Osteocyte (in vitro differentiated cells): ENCODE results near the gene WDR3. TPM values are rescaled to one million over a fixed set of nuclear protein-coding genes. Genes with fewer than 3 reads are reported as not detected.
A peak's percentile ranks its signal among the peaks of the same experiment; 100 is the strongest.

Experiments
- DNase-seq: peaks from one replicate; pipeline ENCODE4 v3.0.0; 2021; ENCODE audit warnings: mixed read lengths; ENCODE audit not compliant: unreplicated experiment; ENCODE audit errors: extremely low spot score
- H3K27ac Mint-ChIP-seq: one replicate; pipeline ENCODE4 v1.8.0; 2021; ENCODE audit warnings: mild to moderate bottlenecking, mixed read lengths; ENCODE audit not compliant: unreplicated experiment
- H3K27me3 Mint-ChIP-seq: one replicate; pipeline ENCODE4 v1.8.0; 2021; ENCODE audit warnings: mixed read lengths; ENCODE audit not compliant: unreplicated experiment
- H3K36me3 Mint-ChIP-seq: one replicate; pipeline ENCODE4 v1.8.0; 2021; ENCODE audit warnings: mixed read lengths; ENCODE audit not compliant: unreplicated experiment
- H3K4me1 Mint-ChIP-seq: one replicate; pipeline ENCODE4 v1.8.0; 2021; ENCODE audit warnings: mixed read lengths; ENCODE audit not compliant: unreplicated experiment
- H3K4me3 Mint-ChIP-seq: one replicate; pipeline ENCODE4 v1.8.0; 2021; ENCODE audit warnings: mild to moderate bottlenecking, moderate library complexity, mixed read lengths; ENCODE audit not compliant: unreplicated experiment
- H3K9me3 Mint-ChIP-seq: one replicate; pipeline ENCODE4 v1.8.0; 2021; ENCODE audit warnings: mixed read lengths; ENCODE audit not compliant: unreplicated experiment
- total RNA-seq: library from RNA; stranded (reverse); gene quantifications from 2 replicates; pipeline ENCODE4 v1.2.1, GENCODE V29; 2021
- TF ChIP-seq, protein P1 (sequence below): fragments of 200-600 bp; sonication (generic); IDR thresholded peaks from 2 replicates; pipeline ENCODE4 v1.5.0; 2021; ENCODE audit warnings: antibody characterized with exemption, mild to moderate bottlenecking, moderate library complexity

WDR3 gene
- total RNA-seq, 1 donor from 2014 or later, result 24.0 TPM

DNA sequence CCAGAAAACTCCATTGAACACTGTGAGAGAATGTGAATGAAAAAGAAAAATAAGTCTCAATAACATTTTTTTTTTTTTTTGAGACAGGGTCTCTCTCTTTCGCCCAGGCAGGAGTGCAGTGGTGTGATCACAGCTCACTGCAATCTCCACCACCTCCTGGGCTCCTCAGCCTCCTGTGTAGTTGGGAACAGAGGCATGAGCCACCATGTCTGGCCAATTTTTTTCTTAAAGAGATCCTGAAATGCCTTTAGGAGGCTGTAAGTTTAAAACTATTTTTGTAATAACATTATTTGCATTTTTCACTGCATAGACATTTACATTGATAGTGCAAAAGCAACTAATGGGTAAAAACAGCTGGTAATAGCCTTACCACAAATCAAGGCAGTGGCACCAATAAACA, 35.5 kb upstream of the WDR3 start:
- Mint-ChIP-seq H3K36me3 (peaks cover 6% of the 10 kb centered on the region), H3K4me1 (no peaks in the 10 kb centered on the region), H3K4me3 (no peak overlapping the region), H3K27me3 (no peaks in the 10 kb centered on the region), H3K27ac (no peak overlapping the region), H3K9me3 (no peaks in the 10 kb centered on the region)
- TF ChIP-seq, protein P1, sequence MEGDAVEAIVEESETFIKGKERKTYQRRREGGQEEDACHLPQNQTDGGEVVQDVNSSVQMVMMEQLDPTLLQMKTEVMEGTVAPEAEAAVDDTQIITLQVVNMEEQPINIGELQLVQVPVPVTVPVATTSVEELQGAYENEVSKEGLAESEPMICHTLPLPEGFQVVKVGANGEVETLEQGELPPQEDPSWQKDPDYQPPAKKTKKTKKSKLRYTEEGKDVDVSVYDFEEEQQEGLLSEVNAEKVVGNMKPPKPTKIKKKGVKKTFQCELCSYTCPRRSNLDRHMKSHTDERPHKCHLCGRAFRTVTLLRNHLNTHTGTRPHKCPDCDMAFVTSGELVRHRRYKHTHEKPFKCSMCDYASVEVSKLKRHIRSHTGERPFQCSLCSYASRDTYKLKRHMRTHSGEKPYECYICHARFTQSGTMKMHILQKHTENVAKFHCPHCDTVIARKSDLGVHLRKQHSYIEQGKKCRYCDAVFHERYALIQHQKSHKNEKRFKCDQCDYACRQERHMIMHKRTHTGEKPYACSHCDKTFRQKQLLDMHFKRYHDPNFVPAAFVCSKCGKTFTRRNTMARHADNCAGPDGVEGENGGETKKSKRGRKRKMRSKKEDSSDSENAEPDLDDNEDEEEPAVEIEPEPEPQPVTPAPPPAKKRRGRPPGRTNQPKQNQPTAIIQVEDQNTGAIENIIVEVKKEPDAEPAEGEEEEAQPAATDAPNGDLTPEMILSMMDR, result no peak
- DNase-seq, result no peak

DNA sequence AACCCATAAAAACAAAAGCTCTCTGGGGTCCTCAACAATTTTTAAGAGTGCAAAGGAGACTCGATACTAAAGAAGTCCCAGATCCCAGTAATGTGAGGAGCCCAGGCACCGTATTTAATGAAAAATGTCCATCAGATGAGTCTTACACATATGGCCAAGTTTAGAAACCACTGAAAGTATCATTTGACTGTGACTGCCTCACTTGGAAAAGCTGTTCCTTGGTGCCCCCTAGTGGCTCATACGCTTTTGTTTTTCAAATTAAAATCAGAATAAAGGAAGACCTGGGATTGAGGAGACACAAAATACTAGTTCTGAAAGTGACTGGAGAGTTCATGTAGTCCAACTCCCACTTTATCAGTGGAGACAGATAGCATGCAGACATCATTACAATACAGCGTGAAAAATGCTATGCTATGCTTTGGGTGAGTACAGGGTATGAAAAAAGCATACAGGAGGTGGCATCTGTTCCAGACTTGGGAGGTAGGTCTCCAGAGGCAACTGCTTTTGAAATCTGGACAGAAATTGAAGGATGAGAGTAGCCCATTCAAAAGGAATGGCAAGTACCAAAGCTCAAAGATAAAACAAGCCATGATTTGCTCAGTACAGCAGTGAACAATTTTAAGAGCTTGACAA, 33.9 kb upstream of the WDR3 start:
- Mint-ChIP-seq H3K4me3 (no peak overlapping the region), H3K4me1 (no peaks in the 10 kb centered on the region), H3K9me3 (no peaks in the 10 kb centered on the region), H3K36me3 (peaks cover 10% of the 10 kb centered on the region), H3K27me3 (no peaks in the 10 kb centered on the region), H3K27ac (no peak overlapping the region)
- DNase-seq, result no peak
- TF ChIP-seq, protein P1, result peak; percentile 83

DNA sequence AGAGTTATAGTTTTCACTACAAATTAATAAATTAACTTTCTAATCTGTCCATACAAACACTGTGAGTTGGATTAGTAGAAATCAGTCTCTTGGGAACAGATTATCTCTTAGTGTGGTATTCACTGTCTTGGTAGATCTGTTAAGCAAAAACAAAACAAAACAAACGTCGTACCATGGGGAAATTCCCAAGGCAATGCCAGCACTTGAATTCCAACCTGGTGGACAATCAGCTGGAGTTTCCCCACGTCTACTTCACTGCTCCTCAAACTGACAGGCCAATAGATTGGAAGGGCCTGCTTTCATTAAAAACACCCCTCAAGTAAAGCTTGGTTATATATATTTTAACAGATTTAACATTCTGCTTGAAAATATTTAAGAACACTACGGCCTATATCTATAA, 32.0 kb upstream of the WDR3 start:
- Mint-ChIP-seq H3K4me3 (no peak overlapping the region), H3K4me1 (no peaks in the 10 kb centered on the region), H3K27me3 (no peaks in the 10 kb centered on the region), H3K9me3 (no peaks in the 10 kb centered on the region), H3K27ac (no peak overlapping the region), H3K36me3 (peaks cover 23% of the 10 kb centered on the region)
- no peak for DNase-seq
- TF ChIP-seq, protein P1, result no peak

DNA sequence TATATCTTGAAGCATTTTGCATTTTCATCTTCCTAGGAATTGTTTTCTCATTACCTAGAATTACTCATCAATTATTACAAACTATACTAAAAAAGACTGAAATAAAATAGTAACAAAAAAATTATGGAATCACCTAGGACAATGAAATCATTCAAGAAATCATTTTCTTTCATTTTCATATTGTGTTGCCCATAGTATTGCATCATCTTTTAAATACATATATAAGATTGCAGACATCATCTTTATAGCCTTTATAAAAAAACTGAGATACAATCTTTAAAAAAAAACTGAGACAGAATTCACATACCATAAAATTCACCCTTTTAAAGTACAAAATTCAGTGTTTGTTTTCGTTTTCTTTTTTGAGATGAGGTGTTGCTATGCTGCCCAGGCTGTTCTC, 29.7 kb upstream of the WDR3 start:
- TF ChIP-seq, protein P1, result no peak
- no peaks in the 10 kb centered on the region for H3K4me1 Mint-ChIP-seq
- H3K27ac Mint-ChIP-seq, result no peak overlapping the region
- no peak overlapping the region for H3K4me3 Mint-ChIP-seq
- no peak for DNase-seq
- no peaks in the 10 kb centered on the region for H3K27me3 Mint-ChIP-seq
- H3K36me3 Mint-ChIP-seq, result peaks cover 38% of the 10 kb centered on the region
- H3K9me3 Mint-ChIP-seq, result no peaks in the 10 kb centered on the region

DNA sequence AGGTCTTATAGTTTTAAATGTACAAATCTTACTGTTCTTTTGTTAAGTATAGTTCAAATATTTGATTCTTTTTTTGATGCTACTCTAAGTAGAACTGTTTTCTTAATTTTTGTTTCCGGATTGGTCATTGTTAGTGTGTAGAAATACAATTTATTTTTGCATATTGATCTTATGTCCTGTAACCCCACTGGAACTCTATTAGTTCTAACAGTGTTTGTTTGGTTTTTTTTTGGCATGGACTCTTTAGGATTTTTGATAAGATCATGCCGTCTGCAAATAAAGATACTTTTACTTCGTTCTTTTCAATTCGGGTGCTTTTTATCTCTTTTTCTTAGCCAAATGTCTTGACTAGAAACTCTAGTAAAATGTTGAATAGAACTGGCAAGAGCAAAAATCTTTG, 26.6 kb upstream of the WDR3 start:
- Mint-ChIP-seq H3K9me3 (no peaks in the 10 kb centered on the region), H3K27ac (no peak overlapping the region), H3K27me3 (no peaks in the 10 kb centered on the region), H3K4me3 (no peak overlapping the region), H3K36me3 (peaks cover 55% of the 10 kb centered on the region), H3K4me1 (no peaks in the 10 kb centered on the region)
- DNase-seq, result no peak
- TF ChIP-seq, protein P1, result no peak
